CD4-positive, alpha-beta T cell treated with Interferon gamma for 1 hour (primary cell): Measurements from ENCODE around the gene PER1.
A peak's percentile ranks its signal among the peaks of the same experiment; 100 is the strongest.
"Not testable (repeated sequence)": the region's sequence is repeated elsewhere in the genome, so short reads cannot be mapped to it uniquely, and the experiment has no call there.

ENCODE experiments used
- DNase-seq: peaks from one replicate; pipeline ENCODE4 v3.0.0-alpha.2; 2020

Gene PER1

GRCh38 chr17:8152112-8152775 lies at the start of gene PER1:
Gene PER1 (minus strand): TSS chr17:8152404. CDS start chr17:8150706, 1,698 bp downstream.
- peak; percentile 94 for DNase-seq

GRCh38 chr17:8192070-8192815 lies 40.0 kb upstream of the PER1 start:
- peak; percentile 72 for DNase-seq

GRCh38 chr17:8190506-8190905 lies 38.3 kb upstream of the PER1 start:
- no peak for DNase-seq

- DNase-seq, result peak; percentile 98
These were observed 37.7 kb upstream of the PER1 start, which contains the start of gene BORCS6 for GRCh38 chr17:8189711-8190477. Gene BORCS6 (minus strand): TSS chr17:8190180. CDS start chr17:8190140, 40 bp downstream.

GRCh38 chr17:8189041-8189710 lies 37.0 kb upstream of the PER1 start:
- DNase-seq, result no peak

- DNase-seq, result no peak
These were observed 36.1 kb upstream of the PER1 start for GRCh38 chr17:8188263-8188839.

- DNase-seq, result peak; percentile 85
These were observed 35.5 kb upstream of the PER1 start for GRCh38 chr17:8187517-8188262.

GRCh38 chr17:8186787-8187516 lies 34.7 kb upstream of the PER1 start:
- DNase-seq, result peak; percentile 94

GRCh38 chr17:8186446-8186786 lies 34.2 kb upstream of the PER1 start:
- no peak for DNase-seq

GRCh38 chr17:8185582-8186445 lies 33.6 kb upstream of the PER1 start:
- DNase-seq, result peak; percentile 88

- no peak for DNase-seq
These were observed 25.0 kb upstream of the PER1 start for GRCh38 chr17:8176998-8177731.

GRCh38 chr17:8176197-8176940 lies 24.2 kb upstream of the PER1 start, which contains the start of gene TMEM107:
Gene TMEM107 (minus strand): TSS chr17:8176380. CDS start chr17:8176286, 94 bp downstream.
- DNase-seq, result peak; percentile 86

GRCh38 chr17:8175795-8176196 lies 23.6 kb upstream of the PER1 start:
- no peak for DNase-seq

GRCh38 chr17:8173871-8174322 lies 21.7 kb upstream of the PER1 start:
- DNase-seq, result no peak

GRCh38 chr17:8173056-8173870 lies 21.1 kb upstream of the PER1 start:
- DNase-seq, result peak; percentile 89

GRCh38 chr17:8170186-8170585 lies 18.0 kb upstream of the PER1 start:
- DNase-seq, result not testable (repeated sequence)

GRCh38 chr17:8167526-8167925 lies 15.3 kb upstream of the PER1 start:
- DNase-seq, result no peak

GRCh38 chr17:8166731-8167130 lies 14.5 kb upstream of the PER1 start:
- DNase-seq, result no peak
